HTERT RPE-1 (cell line): ENCODE measurements around the gene CRIP1.

Source experiments
- in situ Hi-C: fragments of 300-500 bp; cut with MboI; formaldehyde crosslinking; loops from 4 replicates; pipeline ENCODE4 v1.14.3; 2020; ENCODE audit warnings: low sequenced_read_pairs

CRIP1 gene

GRCh38 chr14:105450864-105451720 is 35.6 kb upstream of the CRIP1 start:
- in situ Hi-C loops: no loop called here

GRCh38 chr14:105452963-105453362 is 33.7 kb upstream of the CRIP1 start:
- in situ Hi-C loops: no loop called here

GRCh38 chr14:105453847-105454246 is 32.8 kb upstream of the CRIP1 start:
- in situ Hi-C loops: no loop called here

- in situ Hi-C loops: no loop called here
Measured at GRCh38 chr14:105455086-105455640, 31.5 kb upstream of the CRIP1 start.

GRCh38 chr14:105455766-105456660 is 30.7 kb upstream of the CRIP1 start:
- in situ Hi-C loops: no loop called here

GRCh38 chr14:105456736-105457617 is 29.7 kb upstream of the CRIP1 start:
- in situ Hi-C loops: no loop called here

GRCh38 chr14:105458010-105458409 is 28.7 kb upstream of the CRIP1 start:
- in situ Hi-C loops: no loop called here

- in situ Hi-C loops: no loop called here
Measured at GRCh38 chr14:105458571-105458970, 28.1 kb upstream of the CRIP1 start.

GRCh38 chr14:105460116-105460515 is 26.6 kb upstream of the CRIP1 start:
- in situ Hi-C loops: no loop called here

GRCh38 chr14:105460616-105461015 is 26.1 kb upstream of the CRIP1 start:
- in situ Hi-C loops: no loop called here

- in situ Hi-C loops: no loop called here
Measured at GRCh38 chr14:105461903-105462302, 24.8 kb upstream of the CRIP1 start.

- in situ Hi-C loops: no loop called here
Measured at GRCh38 chr14:105464501-105464900, 22.2 kb upstream of the CRIP1 start.

- in situ Hi-C loops: no loop called here
Measured at GRCh38 chr14:105465209-105466031, 21.3 kb upstream of the CRIP1 start.

- in situ Hi-C loops: no loop called here
Measured at GRCh38 chr14:105466531-105467248, 20.0 kb upstream of the CRIP1 start.

GRCh38 chr14:105467249-105467941 is 19.3 kb upstream of the CRIP1 start:
- in situ Hi-C loops: no loop called here

- in situ Hi-C loops: no loop called here
Measured at GRCh38 chr14:105467942-105468471, 18.7 kb upstream of the CRIP1 start.

- in situ Hi-C loops: no loop called here
Measured at GRCh38 chr14:105468621-105469241, 18.0 kb upstream of the CRIP1 start.
